Peyer's patch (tissue), 4 donors: ENCODE data around the gene MICAL3. TPM values are rescaled to one million over a fixed set of nuclear protein-coding genes. Genes with fewer than 3 reads are reported as not detected.

Source experiments
- DNase-seq, 3 donors: peaks; one replicate each; pipeline ENCODE4 v3.0.0-alpha.2; 2017 to 2019
- H3K27ac ChIP-seq, 4 donors: fragments of 200-600 bp; sonication (generic); one replicate each; pipeline ENCODE4 v1.5.1; 2016 to 2019
- H3K27me3 ChIP-seq, 2 donors: fragments of 200-600 bp; sonication (generic); one replicate each; pipeline ENCODE4 v1.5.1; 2019
- H3K36me3 ChIP-seq, 3 donors: fragments of 200-600 bp; sonication (generic); one replicate each; pipeline ENCODE4 v1.5.1; 2016 to 2019
- H3K4me1 ChIP-seq, 4 donors: fragments of 200-600 bp; sonication (generic); one replicate each; pipeline ENCODE4 v1.5.1; 2016 to 2019
- H3K4me3 ChIP-seq, 4 donors: fragments of 200-600 bp; sonication (generic); 1 replicate in 3 of 4; 2 replicates in 1 of 4; pipeline ENCODE4 v1.5.1; 2016 to 2019; ENCODE audit warnings: mild to moderate bottlenecking in 1 of 4
- H3K9me3 ChIP-seq, 4 donors: fragments of 200-600 bp; sonication (generic); one replicate each; pipeline ENCODE4 v1.5.1; 2016 to 2019; ENCODE audit warnings: mild to moderate bottlenecking in 1 of 4
- CTCF ChIP-seq, 6 experiments: fragments of 450-650 bp in 4 of 6; fragments of 200-600 bp in 2 of 6; sonication (generic) in 1 of 6; IDR thresholded peaks; one replicate each; pipeline ENCODE4 v1.5.1; 2017 to 2019; ENCODE audit warnings: antibody characterized with exemption in 6 of 6, mild to moderate bottlenecking in 3 of 6, moderate library complexity in 1 of 6
- POLR2A ChIP-seq, 2 donors: fragments of 450-650 bp; IDR thresholded peaks; one replicate each; pipeline ENCODE4 v1.5.1; 2017; ENCODE audit warnings: antibody characterized with exemption in 2 of 2, mild to moderate bottlenecking in 2 of 2, moderate library complexity in 2 of 2
- total RNA-seq, 4 donors: library from RNA; depleted of rRNA; stranded (reverse); fragments of >200 nt; gene quantifications; one replicate each; pipeline ENCODE4 v1.1.0, GENCODE V29; 2016

Gene MICAL3
- total RNA-seq, 4 donors from 2014 or later = 68.5 to 99.1 (median 88.7) TPM

GRCh38 chr22:17914474-17914873 is 109.9 kb downstream of the MICAL3 start:
- TF ChIP-seq POLR2A (IDR thresholded peaks at IDR 0.05) (no peak), CTCF (IDR thresholded peaks at IDR 0.05) (no peak)

DNA sequence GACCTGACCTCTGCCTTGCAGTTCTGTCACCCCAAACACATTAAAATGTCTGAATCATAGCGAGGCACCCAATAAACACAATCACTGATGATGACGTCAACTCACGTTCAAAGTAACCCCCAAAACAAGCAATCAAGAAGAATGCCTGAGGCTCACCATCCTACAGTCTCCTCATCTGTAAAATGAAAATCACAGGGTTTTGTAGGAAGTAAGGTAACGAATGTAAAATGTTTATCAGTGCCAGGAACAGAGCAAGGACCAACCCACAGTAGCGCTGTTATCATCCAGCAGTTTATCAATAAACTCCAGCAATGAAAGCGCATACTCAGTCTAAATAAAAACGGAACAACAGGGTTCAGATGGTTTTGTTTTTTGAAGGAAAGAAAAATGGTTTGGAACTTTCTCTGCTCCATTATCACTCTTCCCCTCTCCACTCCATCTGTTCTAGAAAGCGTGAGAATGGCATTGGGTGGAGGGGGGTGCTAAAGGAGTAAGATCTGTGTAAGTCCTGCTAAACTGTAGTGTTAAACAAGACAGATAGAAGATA is 110.5 kb downstream of the MICAL3 start:
- Histone ChIP-seq H3K4me3 (no peak overlapping the region), H3K4me1 (peaks cover 3 to 8% (median 6%) of the 10 kb centered on the region in 4 donors), H3K36me3 (no peaks in the 10 kb centered on the region), H3K27ac (no peak overlapping the region), H3K9me3 (no peaks in the 10 kb centered on the region), H3K27me3 (no peaks in the 10 kb centered on the region)
- DNase-seq = peak in 1 of 3 donors; percentile 3
- TF ChIP-seq POLR2A (IDR thresholded peaks at IDR 0.05) = no peak
- TF ChIP-seq CTCF (IDR thresholded peaks at IDR 0.05) = no peak

More at GRCh38 chr22:17914474-17914873, 109.9 kb downstream of the MICAL3 start:
- H3K4me3 ChIP-seq = no peak overlapping the region
- no peaks in the 10 kb centered on the region for H3K36me3 ChIP-seq
- DNase-seq = peak in 1 of 3 donors; percentile 6
- H3K4me1 ChIP-seq = peaks cover 3 to 10% (median 6%) of the 10 kb centered on the region in 4 donors
- H3K9me3 ChIP-seq = no peaks in the 10 kb centered on the region
- H3K27me3 ChIP-seq = no peaks in the 10 kb centered on the region
- H3K27ac ChIP-seq = no peak overlapping the region

GRCh38 chr22:17912945-17913721 is 111.2 kb downstream of the MICAL3 start:
- Histone ChIP-seq H3K27me3 (no peaks in the 10 kb centered on the region), H3K27ac (no peak overlapping the region), H3K4me1 (peaks cover 3 to 8% (median 4%) of the 10 kb centered on the region in 4 donors), H3K9me3 (no peaks in the 10 kb centered on the region), H3K36me3 (no peaks in the 10 kb centered on the region), H3K4me3 (no peak overlapping the region)
- peak in 1 of 3 donors; percentile 45 for DNase-seq
- no peak for TF ChIP-seq POLR2A (IDR thresholded peaks at IDR 0.05)
- TF ChIP-seq CTCF (IDR thresholded peaks at IDR 0.05) = no peak

GRCh38 chr22:17911887-17912286 is 112.5 kb downstream of the MICAL3 start:
- no peaks in the 10 kb centered on the region for H3K27me3 ChIP-seq
- TF ChIP-seq POLR2A (IDR thresholded peaks at IDR 0.05) = no peak
- TF ChIP-seq CTCF (IDR thresholded peaks at IDR 0.05) = no peak
- no peak overlapping the region for H3K4me3 ChIP-seq
- no peak for DNase-seq
- H3K4me1 ChIP-seq = peaks cover 0 to 8% (median 0%) of the 10 kb centered on the region in 4 donors
- H3K27ac ChIP-seq = peak overlapping the region in 1 of 4 donors; percentile 72
- no peaks in the 10 kb centered on the region for H3K36me3 ChIP-seq
- H3K9me3 ChIP-seq = no peaks in the 10 kb centered on the region

- Histone ChIP-seq H3K9me3 (no peaks in the 10 kb centered on the region), H3K27me3 (no peaks in the 10 kb centered on the region), H3K4me1 (peaks cover 0 to 8% (median 0%) of the 10 kb centered on the region in 4 donors), H3K36me3 (peaks cover 0 to 5% (median 0%) of the 10 kb centered on the region in 3 donors), H3K4me3 (no peak overlapping the region), H3K27ac (peak overlapping the region in 2 of 4 donors; percentile 44 to 72)
- DNase-seq = peak in 1 of 3 donors; percentile 3
- TF ChIP-seq POLR2A (IDR thresholded peaks at IDR 0.05) = no peak
- no peak for TF ChIP-seq CTCF (IDR thresholded peaks at IDR 0.05)
Measured at GRCh38 chr22:17911312-17911705, 113.1 kb downstream of the MICAL3 start.
